Gastroesophageal sphincter (tissue), 3 donors: ENCODE data around the gene ADAM30.

ENCODE experiments used
- EP300 ChIP-seq: sonication (generic); formaldehyde crosslinking; IDR thresholded peaks from one replicate; pipeline ENCODE4 v1.6.1; 2017; ENCODE audit warnings: antibody characterized with exemption, mild to moderate bottlenecking
- POLR2A ChIP-seq, 2 donors: fragments of 450-650 bp; IDR thresholded peaks; one replicate each; pipeline ENCODE4 v1.6.1; 2017; ENCODE audit warnings: antibody characterized with exemption in 2 of 2, mild to moderate bottlenecking in 2 of 2, moderate library complexity in 1 of 2
- TF ChIP-seq, protein P1 (sequence below), 4 experiments: fragments of 200-600 bp in 2 of 4; fragments of 450-650 bp in 2 of 4; sonication (generic) in 1 of 4; IDR thresholded peaks; one replicate each; pipeline ENCODE4 v1.5.1; 2017 to 2019; ENCODE audit warnings: antibody characterized with exemption in 4 of 4, mild to moderate bottlenecking in 2 of 4, moderate library complexity in 2 of 4

DNA sequence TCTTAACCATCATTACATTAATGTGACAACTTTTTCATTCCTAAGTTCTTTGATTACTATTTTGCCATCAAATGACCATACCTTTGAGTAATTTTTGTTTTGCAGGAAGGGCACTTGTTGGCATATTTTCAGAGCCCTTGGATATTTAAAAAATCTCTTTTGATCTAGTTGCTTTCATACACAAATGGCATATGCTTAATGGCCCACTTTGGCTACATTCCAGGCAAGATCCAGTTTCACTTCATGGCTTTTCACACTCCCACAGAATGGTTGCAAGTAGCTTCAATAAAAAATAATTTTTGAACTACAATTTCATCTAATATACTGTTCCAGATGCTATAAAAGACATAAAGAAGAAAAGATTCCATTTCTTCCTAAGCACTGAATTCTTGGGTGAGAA lies 18.1 kb downstream of the ADAM30 start:
- TF ChIP-seq EP300, result no peak
- TF ChIP-seq POLR2A (IDR thresholded peaks at IDR 0.05), result no peak
- TF ChIP-seq, protein P1, sequence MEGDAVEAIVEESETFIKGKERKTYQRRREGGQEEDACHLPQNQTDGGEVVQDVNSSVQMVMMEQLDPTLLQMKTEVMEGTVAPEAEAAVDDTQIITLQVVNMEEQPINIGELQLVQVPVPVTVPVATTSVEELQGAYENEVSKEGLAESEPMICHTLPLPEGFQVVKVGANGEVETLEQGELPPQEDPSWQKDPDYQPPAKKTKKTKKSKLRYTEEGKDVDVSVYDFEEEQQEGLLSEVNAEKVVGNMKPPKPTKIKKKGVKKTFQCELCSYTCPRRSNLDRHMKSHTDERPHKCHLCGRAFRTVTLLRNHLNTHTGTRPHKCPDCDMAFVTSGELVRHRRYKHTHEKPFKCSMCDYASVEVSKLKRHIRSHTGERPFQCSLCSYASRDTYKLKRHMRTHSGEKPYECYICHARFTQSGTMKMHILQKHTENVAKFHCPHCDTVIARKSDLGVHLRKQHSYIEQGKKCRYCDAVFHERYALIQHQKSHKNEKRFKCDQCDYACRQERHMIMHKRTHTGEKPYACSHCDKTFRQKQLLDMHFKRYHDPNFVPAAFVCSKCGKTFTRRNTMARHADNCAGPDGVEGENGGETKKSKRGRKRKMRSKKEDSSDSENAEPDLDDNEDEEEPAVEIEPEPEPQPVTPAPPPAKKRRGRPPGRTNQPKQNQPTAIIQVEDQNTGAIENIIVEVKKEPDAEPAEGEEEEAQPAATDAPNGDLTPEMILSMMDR (IDR thresholded peaks at IDR 0.05), result no peak
